ENCODE results near the gene HSH2D.

HSH2D gene

GRCh38 chr19:16121141-16121540 is 22.3 kb upstream of the HSH2D start:
- DNase-seq (ENCODE audit: low read depth) = no peak

- no peak for DNase-seq (ENCODE audit: low read depth)
Measured at GRCh38 chr19:16121967-16122366, 21.5 kb upstream of the HSH2D start.

- no peak for DNase-seq (ENCODE audit: low read depth)
Measured at GRCh38 chr19:16124953-16125352, 18.5 kb upstream of the HSH2D start.

- DNase-seq (ENCODE audit: low read depth) = no peak
Measured at GRCh38 chr19:16125737-16126495, 17.6 kb upstream of the HSH2D start.

- no peak for DNase-seq (ENCODE audit: low read depth)
Measured at GRCh38 chr19:16127080-16127479, 16.4 kb upstream of the HSH2D start.

- DNase-seq (ENCODE audit: low read depth) = no peak
Measured at GRCh38 chr19:16127776-16128371, 15.6 kb upstream of the HSH2D start.

- DNase-seq (ENCODE audit: low read depth) = no peak
Measured at GRCh38 chr19:16131648-16132047, 11.8 kb upstream of the HSH2D start.

- DNase-seq (ENCODE audit: low read depth) = no peak
Measured at GRCh38 chr19:16133818-16134217, 9.7 kb upstream of the HSH2D start.

GRCh38 chr19:16134510-16134909 is 9.0 kb upstream of the HSH2D start:
- DNase-seq (ENCODE audit: low read depth) = no peak

GRCh38 chr19:16135430-16136127 is 7.9 kb upstream of the HSH2D start:
- no peak for DNase-seq (ENCODE audit: low read depth)

- DNase-seq (ENCODE audit: low read depth) = no peak
Measured at GRCh38 chr19:16136185-16136999, 7.1 kb upstream of the HSH2D start.

GRCh38 chr19:16139752-16140151 is 3.7 kb upstream of the HSH2D start:
- no peak for DNase-seq (ENCODE audit: low read depth)

- DNase-seq (ENCODE audit: low read depth) = no peak
Measured at GRCh38 chr19:16141043-16141442, 2.4 kb upstream of the HSH2D start.

GRCh38 chr19:16142032-16142580 is 1.4 kb upstream of the HSH2D start:
- DNase-seq (ENCODE audit: low read depth) = no peak

- DNase-seq (ENCODE audit: low read depth) = no peak
Measured at GRCh38 chr19:16144216-16144581, 714 bp downstream of the HSH2D start.

- no peak for DNase-seq (ENCODE audit: low read depth)
Measured at GRCh38 chr19:16146112-16146511, 2.6 kb downstream of the HSH2D start.

GRCh38 chr19:16148443-16149229 is 5.2 kb downstream of the HSH2D start:
- DNase-seq (ENCODE audit: low read depth) = no peak

- no peak for DNase-seq (ENCODE audit: low read depth)
Measured at GRCh38 chr19:16153582-16154336, 10.3 kb downstream of the HSH2D start.

GRCh38 chr19:16154557-16154956 is 11.1 kb downstream of the HSH2D start:
- DNase-seq (ENCODE audit: low read depth) = no peak

- no peak for DNase-seq (ENCODE audit: low read depth)
Measured at GRCh38 chr19:16155128-16155527, 11.6 kb downstream of the HSH2D start.

GRCh38 chr19:16156904-16157303 is 13.4 kb downstream of the HSH2D start:
- no peak for DNase-seq (ENCODE audit: low read depth)
